Esophagus (tissue), 2 donors: Measurements from ENCODE around the gene PSMG4. TPM values are rescaled to one million over a fixed set of nuclear protein-coding genes. Genes with fewer than 3 reads are reported as not detected.

ENCODE experiments used
- H3K27ac ChIP-seq, 2 donors: one replicate each; pipeline ENCODE4 v1.5.1; 2013; ENCODE audit warnings: low read depth in 2 of 2, mild to moderate bottlenecking in 2 of 2, inconsistent platforms in 1 of 2, low read length in 1 of 2, moderate library complexity in 1 of 2
- H3K27me3 ChIP-seq, 2 donors: one replicate each; pipeline ENCODE4 v1.6.1; 2013; ENCODE audit warnings: low read length in 2 of 2, control low read depth in 1 of 2, mild to moderate bottlenecking in 1 of 2; ENCODE audit not compliant: insufficient read depth in 2 of 2, control insufficient read depth in 1 of 2
- H3K36me3 ChIP-seq, 2 donors: one replicate each; pipeline ENCODE4 v1.6.1; 2013; ENCODE audit warnings: low read length in 1 of 2; ENCODE audit not compliant: control insufficient read depth in 2 of 2, insufficient read depth in 2 of 2
- H3K4me1 ChIP-seq, 2 donors: one replicate each; pipeline ENCODE4 v1.6.1; 2013; ENCODE audit warnings: low read length in 1 of 2; ENCODE audit not compliant: control insufficient read depth in 2 of 2, insufficient read depth in 2 of 2
- H3K4me3 ChIP-seq, 2 donors: one replicate each; pipeline ENCODE4 v1.5.1; 2013; ENCODE audit warnings: low read length in 2 of 2, mild to moderate bottlenecking in 2 of 2, low read depth in 1 of 2, moderate library complexity in 1 of 2
- H3K9me3 ChIP-seq, 2 donors: one replicate each; pipeline ENCODE4 v1.6.1; 2013; ENCODE audit warnings: mild to moderate bottlenecking in 2 of 2, low read depth in 1 of 2, low read length in 1 of 2, moderate library complexity in 1 of 2; ENCODE audit not compliant: control insufficient read depth in 2 of 2, insufficient read depth in 1 of 2
- WGBS, 2 donors: extraction: QIAGEN DNeasy Blood & Tissue Kit; methylation state at CpG; one replicate each; pipeline ENCODE4 v1.1.7; 2013; 5-methylcytosine and 5-hydroxymethylcytosine counted together
- polyA plus RNA-seq, 2 donors: library from polyadenylated mRNA; stranded (reverse); fragments of 200-250 nt; gene quantifications; one replicate each; pipeline ENCODE4 v1.2.3, GENCODE V29; 2013
- donor health status: healthy with polysubstance abuse.
- donor health status: Bipolar disorder and iron deficiency.

The PSMG4 gene
- polyA plus RNA-seq, 2 donors = 31.6 to 33.3 TPM

- no peak overlapping the region for H3K27ac ChIP-seq
- 88 to 89% methylated on average over 4 of the region's 4 CpGs for WGBS, 2 donors
- H3K27me3 ChIP-seq = no peaks in the 10 kb centered on the region
- H3K9me3 ChIP-seq = no peaks in the 10 kb centered on the region
- peaks cover 0 to 34% of the 10 kb centered on the region in 2 donors for H3K36me3 ChIP-seq
- peaks cover 0 to 10% of the 10 kb centered on the region in 2 donors for H3K4me1 ChIP-seq
- H3K4me3 ChIP-seq = no peak overlapping the region
Observed at GRCh38 chr6:3291346-3291745, 32.6 kb downstream of the PSMG4 start.

DNA sequence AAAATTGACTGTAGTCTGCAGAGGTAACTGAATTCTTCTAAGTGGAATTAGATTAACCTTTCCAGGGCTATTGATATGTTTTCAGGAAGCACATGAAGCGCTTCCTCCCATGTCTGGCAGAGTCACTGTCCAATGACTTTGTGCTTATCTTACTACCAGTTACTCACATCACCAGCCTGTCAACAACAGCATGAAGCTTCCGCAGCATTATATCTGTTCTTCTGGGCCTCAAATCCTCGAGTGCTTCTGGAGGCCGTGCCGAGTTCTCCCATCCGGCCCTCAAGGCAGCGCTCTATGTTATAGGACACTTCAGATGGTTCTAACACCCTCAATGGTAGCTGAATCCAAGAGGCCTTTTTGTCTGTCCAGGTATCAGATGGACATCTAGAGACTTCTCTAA lies 33.2 kb downstream of the PSMG4 start:
- Histone ChIP-seq H3K27ac (no peak overlapping the region), H3K9me3 (no peaks in the 10 kb centered on the region), H3K36me3 (peaks cover 0 to 36% of the 10 kb centered on the region in 2 donors), H3K4me1 (peaks cover 0 to 6% of the 10 kb centered on the region in 2 donors), H3K4me3 (no peak overlapping the region), H3K27me3 (no peaks in the 10 kb centered on the region)
- WGBS, 2 donors = 89% methylated on average over 7 of the region's 7 CpGs

DNA sequence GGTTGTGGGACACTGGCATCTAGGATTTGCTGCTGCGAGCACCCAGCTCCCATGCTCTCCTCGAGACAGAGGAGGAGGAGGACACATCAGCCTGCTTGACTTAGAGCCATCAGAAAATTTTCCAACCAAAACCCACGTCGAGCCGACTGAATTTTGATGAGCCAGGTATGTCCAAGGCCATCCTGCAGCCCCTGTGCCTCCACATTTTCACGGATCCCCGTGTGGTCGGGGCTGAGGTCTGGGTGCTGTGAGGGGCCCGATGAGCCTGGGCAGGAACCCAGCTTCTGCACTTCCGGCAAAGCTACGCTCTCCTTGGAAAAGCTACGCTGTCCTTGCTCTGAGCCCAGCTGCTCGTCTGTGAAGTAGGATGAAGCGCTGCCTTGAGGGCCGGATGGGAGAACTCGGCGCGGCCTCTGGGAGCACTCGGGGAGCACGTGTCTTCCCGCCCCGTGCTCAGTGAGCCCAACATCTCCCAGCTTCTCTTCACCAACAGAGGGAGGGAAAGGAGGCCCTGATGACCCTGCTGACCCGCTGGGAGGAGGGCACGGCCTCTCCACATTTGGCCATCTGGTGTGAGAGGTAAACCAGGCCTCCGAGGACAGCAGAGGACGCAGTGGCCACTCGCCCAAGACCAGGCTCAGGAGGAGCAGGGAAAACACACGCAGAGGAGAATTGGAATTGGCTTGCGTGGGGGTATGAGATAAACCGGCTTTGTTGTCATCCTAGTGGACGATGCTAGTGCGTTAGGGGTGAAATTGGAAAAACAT lies 33.9 kb downstream of the PSMG4 start:
- Histone ChIP-seq H3K9me3 (no peaks in the 10 kb centered on the region), H3K4me1 (peaks cover 0 to 5% of the 10 kb centered on the region in 2 donors), H3K27ac (no peak overlapping the region), H3K27me3 (no peaks in the 10 kb centered on the region), H3K36me3 (peaks cover 0 to 36% of the 10 kb centered on the region in 2 donors), H3K4me3 (no peak overlapping the region)
- 92% methylated on average over 32 of the region's 32 CpGs for whole genome bisulfite sequencing, 2 donors

DNA sequence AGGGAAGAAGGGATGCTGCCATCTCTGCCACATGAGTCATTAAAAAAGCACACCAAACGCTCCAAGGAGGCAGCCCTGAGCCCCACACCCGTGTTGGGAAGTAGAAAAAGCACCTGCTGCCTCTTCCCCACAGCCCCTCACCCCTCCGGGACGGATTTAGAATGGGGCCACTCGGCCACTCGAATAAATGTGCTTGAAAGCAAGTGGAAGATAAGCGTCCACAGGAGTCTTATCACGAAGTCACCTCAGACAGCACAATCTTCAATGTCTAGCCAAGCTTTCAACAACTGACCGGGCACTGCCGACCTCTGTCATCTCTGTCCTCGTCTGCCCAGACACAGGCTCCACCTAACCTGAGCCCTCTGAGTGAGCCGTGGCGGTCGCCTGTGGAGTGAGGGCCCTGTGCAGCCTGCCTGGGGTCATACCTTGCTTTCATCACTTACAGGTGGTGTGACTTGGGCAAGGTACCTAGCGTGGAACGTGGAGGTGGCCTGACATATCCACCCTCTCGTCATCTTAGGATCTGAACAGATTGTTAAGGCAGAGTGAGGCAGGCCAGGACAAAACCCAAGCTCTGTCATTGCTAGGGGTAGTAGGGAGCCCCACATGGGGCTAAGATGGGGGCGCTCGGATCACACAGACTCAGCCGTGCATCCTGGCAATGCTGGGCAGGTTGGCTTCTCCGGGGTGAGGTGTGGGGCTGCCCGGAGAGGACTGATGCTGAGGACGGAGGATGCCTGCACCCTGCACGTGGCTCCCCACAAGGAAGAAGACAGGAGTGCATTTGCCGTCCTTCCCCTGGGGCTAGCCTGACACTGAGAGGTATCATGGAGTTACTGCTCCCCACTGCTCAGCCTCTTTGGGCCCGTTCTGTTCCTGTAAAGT lies 34.8 kb downstream of the PSMG4 start:
- no peak overlapping the region for H3K27ac ChIP-seq
- peaks cover 0 to 40% of the 10 kb centered on the region in 2 donors for H3K36me3 ChIP-seq
- no peak overlapping the region for H3K4me3 ChIP-seq
- 86 to 87% methylated on average over 25 to 26 of the region's 26 CpGs for WGBS, 2 donors
- H3K4me1 ChIP-seq = no peaks in the 10 kb centered on the region
- H3K9me3 ChIP-seq = no peaks in the 10 kb centered on the region
- no peaks in the 10 kb centered on the region for H3K27me3 ChIP-seq

DNA sequence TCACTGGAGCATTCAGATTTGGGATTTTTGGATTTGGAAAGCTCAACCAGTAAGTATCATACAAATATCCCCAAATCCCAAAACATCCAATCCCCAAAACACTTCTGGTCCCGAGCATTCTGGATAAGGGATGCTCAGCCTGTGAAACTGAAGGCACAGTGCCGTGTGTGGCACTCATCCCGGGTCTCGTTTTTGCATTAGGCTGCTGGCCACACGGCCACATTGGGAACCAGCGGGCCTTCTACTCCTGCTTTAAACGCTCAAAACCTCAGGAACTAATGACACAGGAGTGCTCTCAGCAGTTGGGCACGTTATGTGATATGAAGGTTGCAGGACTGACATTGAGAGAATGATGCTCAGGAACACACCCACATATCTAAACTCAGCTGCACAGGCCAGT lies 35.6 kb downstream of the PSMG4 start:
- Histone ChIP-seq H3K4me1 (no peaks in the 10 kb centered on the region), H3K27ac (no peak overlapping the region), H3K4me3 (no peak overlapping the region), H3K36me3 (peaks cover 0 to 34% of the 10 kb centered on the region in 2 donors), H3K9me3 (no peaks in the 10 kb centered on the region), H3K27me3 (no peaks in the 10 kb centered on the region)
- WGBS, 2 donors = 82 to 87% methylated on average over 8 of the region's 8 CpGs

- WGBS, 2 donors = 76 to 82% methylated on average over 29 of the region's 29 CpGs
- H3K36me3 ChIP-seq = peaks cover 0 to 30% of the 10 kb centered on the region in 2 donors
- no peaks in the 10 kb centered on the region for H3K4me1 ChIP-seq
- H3K27ac ChIP-seq = no peak overlapping the region
- no peaks in the 10 kb centered on the region for H3K27me3 ChIP-seq
- H3K4me3 ChIP-seq = no peak overlapping the region
- no peaks in the 10 kb centered on the region for H3K9me3 ChIP-seq
Observed at GRCh38 chr6:3294921-3295871, 36.4 kb downstream of the PSMG4 start.

GRCh38 chr6:3296078-3296477 lies 37.3 kb downstream of the PSMG4 start:
- no peak overlapping the region for H3K27ac ChIP-seq
- H3K27me3 ChIP-seq = no peaks in the 10 kb centered on the region
- H3K36me3 ChIP-seq = peaks cover 0 to 30% of the 10 kb centered on the region in 2 donors
- H3K9me3 ChIP-seq = no peaks in the 10 kb centered on the region
- no peaks in the 10 kb centered on the region for H3K4me1 ChIP-seq
- WGBS, 2 donors = 71 to 81% methylated on average over 10 of the region's 10 CpGs
- no peak overlapping the region for H3K4me3 ChIP-seq

DNA sequence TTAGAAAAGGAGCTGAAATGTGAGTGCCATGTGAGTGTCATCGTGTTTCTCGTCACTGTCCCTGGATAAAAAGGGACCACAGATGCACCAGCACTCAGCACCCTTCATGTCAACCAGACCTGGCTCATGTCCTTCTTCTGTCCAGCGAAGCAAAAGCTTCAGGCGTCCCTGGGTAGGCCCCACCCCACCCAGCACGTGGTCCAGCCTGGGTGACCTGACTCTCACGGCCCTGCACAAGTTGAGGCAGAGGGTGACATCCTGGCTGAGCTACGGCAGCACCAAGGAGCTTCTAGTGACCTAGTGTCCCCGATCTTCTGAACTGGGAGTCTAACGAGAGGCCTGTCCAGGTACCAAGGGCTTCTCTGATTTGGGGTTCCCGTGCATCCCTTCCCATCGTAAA lies 37.8 kb downstream of the PSMG4 start:
- H3K4me3 ChIP-seq = no peak overlapping the region
- H3K27ac ChIP-seq = no peak overlapping the region
- H3K27me3 ChIP-seq = no peaks in the 10 kb centered on the region
- H3K9me3 ChIP-seq = no peaks in the 10 kb centered on the region
- no peaks in the 10 kb centered on the region for H3K4me1 ChIP-seq
- peaks cover 0 to 30% of the 10 kb centered on the region in 2 donors for H3K36me3 ChIP-seq
- 87 to 90% methylated on average over 11 of the region's 11 CpGs for WGBS, 2 donors

DNA sequence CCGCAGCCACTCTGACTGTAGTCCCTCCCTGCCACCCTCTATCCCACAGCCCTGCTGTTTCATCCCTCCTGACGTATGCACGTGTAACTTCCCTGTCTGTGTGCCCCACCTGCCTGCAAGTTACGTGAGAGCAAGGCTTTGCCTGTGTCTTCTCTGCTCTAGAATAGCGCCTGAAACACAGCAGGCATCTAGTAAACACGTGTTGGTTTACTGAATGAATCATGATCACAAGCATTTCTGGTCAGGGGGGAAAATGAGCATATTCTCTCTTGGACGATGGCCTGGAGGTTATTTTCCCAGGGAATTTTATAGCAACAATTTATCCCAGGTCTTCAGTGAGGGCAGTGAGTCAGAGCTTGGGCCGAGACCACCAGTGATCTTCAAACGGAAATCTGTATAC lies 38.3 kb downstream of the PSMG4 start:
- WGBS, 2 donors = 84% methylated on average over 9 of the region's 9 CpGs
- Histone ChIP-seq H3K9me3 (no peaks in the 10 kb centered on the region), H3K36me3 (peaks cover 0 to 30% of the 10 kb centered on the region in 2 donors)

More for the DNA sequence above, 38.3 kb downstream of the PSMG4 start:
- Histone ChIP-seq H3K27me3 (no peaks in the 10 kb centered on the region), H3K4me1 (no peaks in the 10 kb centered on the region), H3K4me3 (no peak overlapping the region), H3K27ac (no peak overlapping the region)
